ENCODE results near the gene RSPRY1. TPM values are rescaled to one million over a fixed set of nuclear protein-coding genes. Genes with fewer than 3 reads are reported as not detected.

RSPRY1 gene
- total and polyA plus RNA-seq, 9 donors = 15.9 to 42.1 (median 28.3) TPM

- Histone ChIP-seq H3K36me3 (no peaks in the 10 kb centered on the region), H3K4me1 (ENCODE audit: insufficient read depth) (no peaks in the 10 kb centered on the region)
These were observed 38.7 kb downstream of the RSPRY1 start for GRCh38 chr16:57224651-57225335.

GRCh38 chr16:57225978-57226377, 39.8 kb downstream of the RSPRY1 start:
- intact Hi-C loops (cut with DNase I) = no loop called here
- 97 to 98% (median 97%) methylated on average over 7 of the region's 7 CpGs for WGBS, 3 donors
- Histone ChIP-seq H3K27me3 (no peaks in the 10 kb centered on the region), H3K9me3 (no peaks in the 10 kb centered on the region), H3K36me3 (no peaks in the 10 kb centered on the region), H3K4me3 (no peak overlapping the region), H3K4me1 (ENCODE audit: insufficient read depth) (no peaks in the 10 kb centered on the region), H3K27ac (no peak overlapping the region)
- DNase-seq = no peak
- TF ChIP-seq EP300 (IDR thresholded peaks at IDR 0.05) (no peak), POLR2A (IDR thresholded peaks at IDR 0.05) (no peak), CTCF (IDR thresholded peaks at IDR 0.05) (no peak)

More at GRCh38 chr16:57224651-57225335, 38.7 kb downstream of the RSPRY1 start:
- H3K9me3 ChIP-seq = no peaks in the 10 kb centered on the region
- H3K27ac ChIP-seq = no peak overlapping the region
- intact Hi-C loops (cut with DNase I) = no loop called here
- H3K27me3 ChIP-seq = no peaks in the 10 kb centered on the region
- no peak overlapping the region for H3K4me3 ChIP-seq
- TF ChIP-seq POLR2A (IDR thresholded peaks at IDR 0.05) (no peak), CTCF (IDR thresholded peaks at IDR 0.05) (no peak), EP300 (IDR thresholded peaks at IDR 0.05) (no peak)
- WGBS, 3 donors = 87 to 99% (median 93%) methylated on average over 6 of the region's 6 CpGs
- no peak for DNase-seq

- Histone ChIP-seq H3K36me3 (no peaks in the 10 kb centered on the region), H3K9me3 (no peaks in the 10 kb centered on the region), H3K27ac (no peak overlapping the region), H3K27me3 (no peaks in the 10 kb centered on the region), H3K4me3 (no peak overlapping the region), H3K4me1 (ENCODE audit: insufficient read depth) (no peaks in the 10 kb centered on the region)
- DNase-seq = no peak
- intact Hi-C loops (cut with DNase I) = no loop called here
- TF ChIP-seq EP300 (IDR thresholded peaks at IDR 0.05) (no peak), POLR2A (IDR thresholded peaks at IDR 0.05) (no peak), CTCF (IDR thresholded peaks at IDR 0.05) (no peak)
- 68 to 90% (median 87%) methylated on average over 4 of the region's 4 CpGs for WGBS, 3 donors
These were observed 40.8 kb downstream of the RSPRY1 start for GRCh38 chr16:57226701-57227621.

GRCh38 chr16:57229079-57229478, 43.0 kb downstream of the RSPRY1 start:
- H3K27ac ChIP-seq = no peak overlapping the region
- no peak overlapping the region for H3K4me3 ChIP-seq
- TF ChIP-seq POLR2A (IDR thresholded peaks at IDR 0.05) (no peak), EP300 (IDR thresholded peaks at IDR 0.05) (no peak), CTCF (IDR thresholded peaks at IDR 0.05) (no peak)
- H3K36me3 ChIP-seq = no peaks in the 10 kb centered on the region
- H3K9me3 ChIP-seq = no peaks in the 10 kb centered on the region
- intact Hi-C loops (cut with DNase I) = no loop called here
- 78 to 90% (median 84%) methylated on average over 1 of the region's 1 CpG for WGBS, 3 donors
- no peaks in the 10 kb centered on the region for H3K27me3 ChIP-seq
- DNase-seq = no peak
- no peaks in the 10 kb centered on the region for H3K4me1 ChIP-seq (ENCODE audit: insufficient read depth)

Measured in ovary (tissue), 9 donors.